Heart left ventricle (tissue), 16 donors: ENCODE data around the gene HPSE2. TPM values are rescaled to one million over a fixed set of nuclear protein-coding genes. Genes with fewer than 3 reads are reported as not detected.

Experiments
- ATAC-seq, 4 donors: fragments of 200-7000 bp; cut with Tn5 transposase; one replicate each; pipeline ENCODE4 v1.9.1; 2020 to 2022; ENCODE audit warnings: moderate library complexity in 4 of 4, mild to moderate bottlenecking in 3 of 4, moderate number of reproducible peaks in 1 of 4
- DNase-seq, 5 donors: peaks; one replicate each; pipeline ENCODE4 v3.0.0-alpha.2; 2020
- H3K27ac ChIP-seq, 12 donors: fragments of 200-600 bp; sonication (generic) in 4 of 12; one replicate each; pipeline versions ENCODE4 v1.5.0 to v1.8.0; 2016 to 2022; ENCODE audit warnings: mild to moderate bottlenecking in 2 of 12
- H3K27me3 ChIP-seq, 9 donors: fragments of 200-600 bp; sonication (generic) in 2 of 9; one replicate each; pipeline versions ENCODE4 v1.5.1 to v1.8.0; 2016 to 2022; ENCODE audit warnings: mild to moderate bottlenecking in 3 of 9
- H3K36me3 ChIP-seq, 9 donors: fragments of 200-600 bp; sonication (generic) in 2 of 9; one replicate each; pipeline versions ENCODE4 v1.5.0 to v1.8.0; 2018 to 2022; ENCODE audit warnings: mild to moderate bottlenecking in 2 of 9
- H3K4me1 ChIP-seq, 12 donors: fragments of 200-600 bp; sonication (generic) in 4 of 12; one replicate each; pipeline versions ENCODE4 v1.5.0 to v1.8.0; 2016 to 2022; ENCODE audit warnings: mild to moderate bottlenecking in 3 of 12
- H3K4me3 ChIP-seq, 12 donors: fragments of 200-600 bp; sonication (generic) in 4 of 12; one replicate each; pipeline versions ENCODE4 v1.5.0 to v1.8.0; 2017 to 2022; ENCODE audit warnings: mild to moderate bottlenecking in 9 of 12, moderate library complexity in 4 of 12
- H3K9me3 ChIP-seq, 12 donors: fragments of 200-600 bp; sonication (generic) in 4 of 12; one replicate each; pipeline versions ENCODE4 v1.5.0 to v1.8.0; 2016 to 2022; ENCODE audit warnings: mild to moderate bottlenecking in 1 of 12
- CTCF ChIP-seq, 12 donors: fragments of 200-600 bp; sonication (generic) in 4 of 12; IDR thresholded peaks; one replicate each; pipeline versions ENCODE4 v1.5.0 to v1.8.0; 2018 to 2022; ENCODE audit warnings: antibody characterized with exemption in 12 of 12, mild to moderate bottlenecking in 5 of 12
- POLR2A ChIP-seq, 2 donors: fragments of 450-650 bp; IDR thresholded peaks; one replicate each; pipeline ENCODE4 v1.6.1; 2017; ENCODE audit warnings: antibody characterized with exemption in 2 of 2, mild to moderate bottlenecking in 2 of 2, moderate library complexity in 2 of 2
- WGBS, 4 donors: extraction: QIAGEN DNeasy Blood & Tissue Kit in 2 of 4; methylation state at CpG; one replicate each; pipeline versions ENCODE4 v1.1.5 to v1.1.7; 2013 to 2018; 5-methylcytosine and 5-hydroxymethylcytosine counted together
- intact Hi-C, 10 donors: fragments of 100-400 bp; cut with DNase I; formaldehyde crosslinking; loops; one replicate each; pipeline versions ENCODE4 v1.11.1 to v1.14.2; 2022
- polyA plus RNA-seq, 2 donors: library from polyadenylated mRNA; stranded (reverse); fragments of 200-250 nt; gene quantifications; one replicate each; pipeline ENCODE4 v1.2.3, GENCODE V29; 2013
- total RNA-seq, 9 donors: library from RNA; depleted of rRNA in 2 of 9; stranded (reverse); fragments of >200 nt in 2 of 9; fragmentation: NEBNext Ultra II Directional in 3 of 9; extraction: Animal tissue kit (Norgen Biotek cat#: 25700) in 3 of 9; gene quantifications; one replicate each; pipeline versions ENCODE4 v1.1.0 to v1.2.4, GENCODE V29; 2016 to 2023
- donor health status: ischemic (EF 13 %, LVEDD 7.1; RV severe dilation, severe dysfunction).
- donor health status: healthy with polysubstance abuse.
- donor health status: DM: no; HTN: yes; CAD: no.
- donor health status: DM: no; HTN: no; CAD: no.
- donor health status: ischemic (EF 25% LVEDD 6.9; RV normal size, moderate dysfunction).
- donor health status: ischemic (EF 25% LVEDD 5.7; RV mildly dilated, moderate dysfunction).
- donor health status: healthy.
- donor health status: DM: yes; HTN: yes; CAD: no.
- donor health status: ischemic (EF 35%, LVEDD 5.7; RV mildly dilated, moderate dysfunction).
- donor health status: nonischemic (EF 11% LVEDD 7.7; RV severe dilation, severe dysfunction).
- donor health status: DM: yes; HTN: yes; CAD: no.
- donor health status: PGD.
- donor health status: ischemic (EF 29% LVEDD 5.4; RV normal size, mild dysfunction).
- donor health status: nonischemic (EF 23%, LVEDD 6.1; RV moderate dilation, normal function).

HPSE2 gene
- total and polyA plus RNA-seq, 11 donors: 0.06 to 0.18 (median 0.12) TPM; not detected in 3

DNA sequence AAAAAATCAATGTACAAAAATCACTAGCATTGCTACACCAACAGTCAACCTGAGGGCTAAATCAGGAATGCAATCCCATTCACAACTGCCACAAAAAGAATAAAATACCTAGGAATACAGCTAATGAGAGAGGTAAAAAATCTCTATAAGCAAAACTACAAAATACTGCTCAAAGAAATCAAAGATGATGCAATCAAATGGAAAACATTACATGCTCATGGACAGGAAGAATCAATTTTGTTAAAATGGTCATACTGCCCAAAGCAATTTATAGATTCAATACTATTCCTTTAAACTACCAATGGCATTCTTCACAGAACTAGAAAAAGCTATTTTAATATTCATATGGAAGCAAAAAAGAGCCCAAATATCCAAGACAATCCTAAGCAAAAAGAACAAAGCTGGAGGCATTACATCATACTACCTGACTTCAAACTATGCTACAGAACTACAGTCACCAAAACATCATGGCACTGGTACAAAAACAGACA is 116.3 kb downstream of the HPSE2 start:
- Histone ChIP-seq H3K27ac (no peak overlapping the region), H3K4me1 (no peaks in the 10 kb centered on the region), H3K4me3 (no peak overlapping the region), H3K27me3 (peaks cover 0 to 2% (median 0%) of the 10 kb centered on the region in 9 donors), H3K36me3 (no peaks in the 10 kb centered on the region), H3K9me3 (peaks cover 0 to 6% (median 0%) of the 10 kb centered on the region in 12 donors)
- TF ChIP-seq POLR2A (IDR thresholded peaks at IDR 0.05): no peak
- intact Hi-C loops: no loop called here
- no peak for ATAC-seq
- no peak for DNase-seq

DNA sequence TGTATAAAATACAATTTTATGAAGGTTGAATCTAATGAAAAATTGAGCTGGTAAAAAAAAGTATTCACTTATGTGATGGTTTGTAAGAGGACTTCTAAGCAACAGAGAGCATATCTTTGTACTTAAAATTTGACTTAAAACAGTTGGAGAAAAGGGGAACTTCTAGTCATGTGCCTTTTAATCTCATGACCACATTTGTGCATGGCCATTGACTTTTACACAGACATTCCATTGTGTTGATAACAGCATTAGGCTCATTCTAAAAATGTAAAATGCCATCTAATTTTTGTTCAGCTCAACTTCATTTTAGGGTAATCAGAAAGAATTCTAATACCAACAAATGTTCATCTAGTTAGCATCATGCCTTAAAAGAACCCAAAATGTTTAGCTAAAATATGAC is 119.9 kb downstream of the HPSE2 start:
- TF ChIP-seq CTCF (IDR thresholded peaks at IDR 0.05) (no peak), POLR2A (IDR thresholded peaks at IDR 0.05) (no peak)
- DNase-seq (no peak), ATAC-seq (no peak)
- intact Hi-C loops: no loop called here
- Histone ChIP-seq H3K9me3 (peaks cover 0 to 6% (median 0%) of the 10 kb centered on the region in 12 donors), H3K4me3 (no peak overlapping the region), H3K4me1 (no peaks in the 10 kb centered on the region), H3K27me3 (peaks cover 0 to 2% (median 0%) of the 10 kb centered on the region in 9 donors), H3K36me3 (no peaks in the 10 kb centered on the region), H3K27ac (no peak overlapping the region)

DNA sequence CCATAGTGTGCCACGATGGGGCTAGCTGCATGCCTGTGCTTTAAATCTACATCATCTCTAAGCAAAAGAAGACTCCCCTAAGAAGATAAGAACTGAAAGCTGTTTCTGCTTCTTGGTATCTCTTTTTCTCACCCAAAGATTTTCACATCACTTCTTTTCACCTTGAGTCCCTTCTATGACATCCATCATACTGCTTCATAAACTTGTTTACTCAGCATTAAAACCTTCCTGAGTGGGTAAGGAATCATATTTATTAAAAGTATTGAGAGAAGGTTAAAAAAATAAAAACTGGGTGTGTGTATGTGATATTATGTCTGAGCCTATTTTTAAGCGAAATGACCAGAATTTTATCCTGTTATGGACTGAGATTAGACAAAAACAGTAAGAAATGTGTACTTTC is 150.3 kb downstream of the HPSE2 start:
- no peak overlapping the region for H3K27ac ChIP-seq
- no peaks in the 10 kb centered on the region for H3K27me3 ChIP-seq
- intact Hi-C loops: no loop called here
- peaks cover 0 to 2% (median 0%) of the 10 kb centered on the region in 12 donors for H3K9me3 ChIP-seq
- H3K4me3 ChIP-seq: no peak overlapping the region
- DNase-seq (no peak), ATAC-seq (no peak)
- H3K36me3 ChIP-seq: no peaks in the 10 kb centered on the region
- TF ChIP-seq CTCF (IDR thresholded peaks at IDR 0.05) (no peak), POLR2A (IDR thresholded peaks at IDR 0.05) (no peak)
- 76 to 80% (median 78%) methylated on average over 2 of the region's 2 CpGs for WGBS, 4 donors
- H3K4me1 ChIP-seq: no peaks in the 10 kb centered on the region

GRCh38 chr10:99084161-99084560 is 151.5 kb downstream of the HPSE2 start:
- H3K36me3 ChIP-seq: no peaks in the 10 kb centered on the region
- intact Hi-C loops: no loop called here
- no peak for ATAC-seq

More at GRCh38 chr10:99084161-99084560, 151.5 kb downstream of the HPSE2 start:
- H3K27me3 ChIP-seq: no peaks in the 10 kb centered on the region
- no peak for DNase-seq
- no peaks in the 10 kb centered on the region for H3K4me1 ChIP-seq
- no peak overlapping the region for H3K4me3 ChIP-seq
- TF ChIP-seq POLR2A (IDR thresholded peaks at IDR 0.05): no peak
- no peak for TF ChIP-seq CTCF (IDR thresholded peaks at IDR 0.05)
- H3K27ac ChIP-seq: no peak overlapping the region
- peaks cover 0 to 2% (median 0%) of the 10 kb centered on the region in 12 donors for H3K9me3 ChIP-seq
- 61 to 64% (median 62%) methylated on average over 3 of the region's 3 CpGs for WGBS, 4 donors
